ENCODE data around the gene ZNF217. TPM values are rescaled to one million over a fixed set of nuclear protein-coding genes. Genes with fewer than 3 reads are reported as not detected.

ZNF217 gene
- polyA plus RNA-seq, 3 donors = 10.5 to 41.5 (median 24.4) TPM

DNA sequence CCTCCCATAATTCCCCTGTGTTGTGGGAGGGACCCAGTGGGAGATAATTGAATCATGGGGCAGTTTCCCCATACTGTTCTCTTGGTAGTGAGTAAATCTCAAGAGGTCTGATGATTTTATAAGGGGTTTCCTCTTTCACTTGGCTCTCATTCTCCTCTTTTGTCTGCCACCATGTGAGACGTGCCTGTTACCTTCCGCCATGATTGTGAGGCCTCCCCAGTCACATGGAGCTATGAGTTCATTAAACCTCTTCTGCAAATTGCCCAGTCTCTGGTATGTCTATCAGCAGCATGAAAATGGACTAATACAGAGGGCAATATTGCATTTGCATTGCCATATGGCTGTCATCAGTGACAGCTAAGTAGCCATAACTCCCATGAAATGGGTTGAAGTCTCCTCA is 63.2 kb downstream of the ZNF217 start:
- no peak overlapping the region for H3K27ac Mint-ChIP-seq
- no peak overlapping the region for H2AFZ ChIP-seq (ENCODE audit: insufficient read depth, low read depth, low read length, poor library complexity, severe bottlenecking)
- no peaks in the 10 kb centered on the region for H4K20me1 ChIP-seq (ENCODE audit: insufficient read depth, low read length)
- no peak overlapping the region for H3K9ac ChIP-seq (ENCODE audit: insufficient read depth, low read length, poor library complexity, severe bottlenecking)
- no CpG with 5 or more reads among the region's 2 CpGs for WGBS (ENCODE audit: insufficient coverage)
- no peak overlapping the region for H3K4me3 ChIP-seq (replicated peaks in 1 of 3; ENCODE audit: low read depth in 2 of 3, low read length in 3 of 3)
- TF ChIP-seq, protein P1, sequence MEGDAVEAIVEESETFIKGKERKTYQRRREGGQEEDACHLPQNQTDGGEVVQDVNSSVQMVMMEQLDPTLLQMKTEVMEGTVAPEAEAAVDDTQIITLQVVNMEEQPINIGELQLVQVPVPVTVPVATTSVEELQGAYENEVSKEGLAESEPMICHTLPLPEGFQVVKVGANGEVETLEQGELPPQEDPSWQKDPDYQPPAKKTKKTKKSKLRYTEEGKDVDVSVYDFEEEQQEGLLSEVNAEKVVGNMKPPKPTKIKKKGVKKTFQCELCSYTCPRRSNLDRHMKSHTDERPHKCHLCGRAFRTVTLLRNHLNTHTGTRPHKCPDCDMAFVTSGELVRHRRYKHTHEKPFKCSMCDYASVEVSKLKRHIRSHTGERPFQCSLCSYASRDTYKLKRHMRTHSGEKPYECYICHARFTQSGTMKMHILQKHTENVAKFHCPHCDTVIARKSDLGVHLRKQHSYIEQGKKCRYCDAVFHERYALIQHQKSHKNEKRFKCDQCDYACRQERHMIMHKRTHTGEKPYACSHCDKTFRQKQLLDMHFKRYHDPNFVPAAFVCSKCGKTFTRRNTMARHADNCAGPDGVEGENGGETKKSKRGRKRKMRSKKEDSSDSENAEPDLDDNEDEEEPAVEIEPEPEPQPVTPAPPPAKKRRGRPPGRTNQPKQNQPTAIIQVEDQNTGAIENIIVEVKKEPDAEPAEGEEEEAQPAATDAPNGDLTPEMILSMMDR (IDR thresholded peaks at IDR 0.05) = no peak
- no peaks in the 10 kb centered on the region for H3K79me2 ChIP-seq (ENCODE audit: insufficient read depth, low read length)
- H3K27me3 Mint-ChIP-seq (ENCODE audit: low read depth in 3 of 3) = peaks cover 6 to 14% (median 8%) of the 10 kb centered on the region in 3 donors
- no peaks in the 10 kb centered on the region for H3K36me3 ChIP-seq (replicated peaks in 1 of 2; ENCODE audit: control insufficient read depth in 1 of 2, insufficient read depth in 2 of 2, low read length in 2 of 2)
- peaks cover 0 to 6% (median 1%) of the 10 kb centered on the region in 7 donors for H3K9me3 Mint-ChIP-seq
- peaks cover 5 to 10% of the 10 kb centered on the region in 2 donors for H3K4me1 ChIP-seq (ENCODE audit: control insufficient read depth in 1 of 2, insufficient read depth in 2 of 2, low read length in 2 of 2)
- H3K9me3 ChIP-seq (replicated peaks in 1 of 2; ENCODE audit: control insufficient read depth in 1 of 2, insufficient read depth in 1 of 2, low read length in 2 of 2) = no peaks in the 10 kb centered on the region
- H3K4me3 Mint-ChIP-seq = no peak overlapping the region
- H3K4me2 ChIP-seq (replicated peaks; ENCODE audit: extremely low read depth, low read length, poor library complexity, severe bottlenecking) = no peak overlapping the region
- peaks cover 17% of the 10 kb centered on the region for H3K4me1 Mint-ChIP-seq
- peak in 1 of 3 donors; percentile 3 for DNase-seq
- no peaks in the 10 kb centered on the region for H3K27me3 ChIP-seq (ENCODE audit: control insufficient read depth in 2 of 2, insufficient read depth in 2 of 2, low read length in 2 of 2)
- intact Hi-C loops (cut with micrococcal nuclease) = no loop called here
- no peak overlapping the region for H3K27ac ChIP-seq (ENCODE audit: low read depth in 1 of 2, low read length in 2 of 2)
- no peaks in the 10 kb centered on the region for H3K36me3 Mint-ChIP-seq

- H3K36me3 ChIP-seq (replicated peaks in 1 of 2; ENCODE audit: control insufficient read depth in 1 of 2, insufficient read depth in 2 of 2, low read length in 2 of 2) = no peaks in the 10 kb centered on the region
- H3K4me2 ChIP-seq (replicated peaks; ENCODE audit: extremely low read depth, low read length, poor library complexity, severe bottlenecking) = no peak overlapping the region
- H3K27ac ChIP-seq (ENCODE audit: low read depth in 1 of 2, low read length in 2 of 2) = no peak overlapping the region
- WGBS (ENCODE audit: insufficient coverage) = 31% methylated on average over 2 of the region's 5 CpGs
- no peaks in the 10 kb centered on the region for H3K27me3 ChIP-seq (ENCODE audit: control insufficient read depth in 2 of 2, insufficient read depth in 2 of 2, low read length in 2 of 2)
- no peaks in the 10 kb centered on the region for H3K79me2 ChIP-seq (ENCODE audit: insufficient read depth, low read length)
- peaks cover 0 to 5% (median 1%) of the 10 kb centered on the region in 7 donors for H3K9me3 Mint-ChIP-seq
- DNase-seq = no peak
- no peak overlapping the region for H3K9ac ChIP-seq (ENCODE audit: insufficient read depth, low read length, poor library complexity, severe bottlenecking)
- intact Hi-C loops (cut with micrococcal nuclease) = no loop called here
- H4K20me1 ChIP-seq (ENCODE audit: insufficient read depth, low read length) = no peaks in the 10 kb centered on the region
- H3K27me3 Mint-ChIP-seq (ENCODE audit: low read depth in 3 of 3) = peaks cover 8 to 15% (median 8%) of the 10 kb centered on the region in 3 donors
- peaks cover 17% of the 10 kb centered on the region for H3K4me1 Mint-ChIP-seq
- H3K36me3 Mint-ChIP-seq = no peaks in the 10 kb centered on the region
- no peak overlapping the region for H3K4me3 Mint-ChIP-seq
- no peak overlapping the region for H2AFZ ChIP-seq (ENCODE audit: insufficient read depth, low read depth, low read length, poor library complexity, severe bottlenecking)
- peaks cover 5 to 10% of the 10 kb centered on the region in 2 donors for H3K4me1 ChIP-seq (ENCODE audit: control insufficient read depth in 1 of 2, insufficient read depth in 2 of 2, low read length in 2 of 2)
- TF ChIP-seq, protein P1 (IDR thresholded peaks at IDR 0.05) = no peak
- H3K9me3 ChIP-seq (replicated peaks in 1 of 2; ENCODE audit: control insufficient read depth in 1 of 2, insufficient read depth in 1 of 2, low read length in 2 of 2) = no peaks in the 10 kb centered on the region
- no peak overlapping the region for H3K4me3 ChIP-seq (replicated peaks in 1 of 3; ENCODE audit: low read depth in 2 of 3, low read length in 3 of 3)
- no peak overlapping the region for H3K27ac Mint-ChIP-seq
Measured at GRCh38 chr20:53529658-53530057, 64.0 kb downstream of the ZNF217 start.

Measured in CD14-positive monocyte (primary cell).